ENCODE measurements around the gene KCNQ1. TPM values are rescaled to one million over a fixed set of nuclear protein-coding genes. Genes with fewer than 3 reads are reported as not detected.

KCNQ1 gene
- total RNA-seq, 1 donor from 2014 or later = 96.4 TPM

GRCh38 chr11:2443881-2444820 is 657 bp upstream of the KCNQ1 start, which contains the start of gene TRPM5:
TSS of gene TRPM5 (minus strand) at chr11:2444514. CDS start at chr11:2423036, 21,478 bp downstream.
- DNase-seq (ENCODE audit: low spot score) = peak; percentile 59

GRCh38 chr11:2445746-2446551 is 1.1 kb downstream of the KCNQ1 start:
- no peak for DNase-seq (ENCODE audit: low spot score)

DNA sequence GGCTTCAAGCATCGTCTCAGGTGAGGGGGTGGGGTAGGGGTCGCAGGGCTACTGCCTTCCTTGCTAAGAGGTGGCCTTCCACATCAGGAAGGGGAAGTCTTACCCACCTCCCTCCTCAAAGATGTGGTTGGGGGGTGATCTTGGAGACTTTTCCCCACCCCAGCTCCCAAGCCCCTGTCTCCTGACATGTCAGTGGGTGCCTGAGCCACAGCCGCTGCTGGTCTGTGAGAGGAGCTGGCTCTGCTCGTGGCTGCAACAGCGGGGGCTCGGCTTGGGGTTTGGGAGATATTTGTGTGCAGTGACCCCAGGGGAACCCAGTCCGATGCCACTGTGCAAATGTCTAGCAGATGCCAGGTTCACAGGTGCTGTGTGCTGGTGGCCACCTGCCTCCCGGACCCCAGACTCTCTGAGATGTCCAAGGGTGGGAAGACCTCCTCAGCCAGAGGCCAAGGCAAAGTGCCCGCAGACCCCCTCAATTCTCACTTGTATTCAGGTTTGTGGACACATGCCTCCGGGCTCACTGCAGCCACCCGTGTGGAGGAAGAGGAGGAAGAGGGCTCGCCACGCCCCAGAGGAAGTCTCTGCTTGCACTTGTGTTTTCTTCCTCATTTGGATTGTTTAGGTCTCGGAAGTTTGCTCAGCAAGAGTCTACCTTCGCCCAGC is 1.9 kb downstream of the KCNQ1 start:
- no peak for DNase-seq (ENCODE audit: low spot score)

DNA sequence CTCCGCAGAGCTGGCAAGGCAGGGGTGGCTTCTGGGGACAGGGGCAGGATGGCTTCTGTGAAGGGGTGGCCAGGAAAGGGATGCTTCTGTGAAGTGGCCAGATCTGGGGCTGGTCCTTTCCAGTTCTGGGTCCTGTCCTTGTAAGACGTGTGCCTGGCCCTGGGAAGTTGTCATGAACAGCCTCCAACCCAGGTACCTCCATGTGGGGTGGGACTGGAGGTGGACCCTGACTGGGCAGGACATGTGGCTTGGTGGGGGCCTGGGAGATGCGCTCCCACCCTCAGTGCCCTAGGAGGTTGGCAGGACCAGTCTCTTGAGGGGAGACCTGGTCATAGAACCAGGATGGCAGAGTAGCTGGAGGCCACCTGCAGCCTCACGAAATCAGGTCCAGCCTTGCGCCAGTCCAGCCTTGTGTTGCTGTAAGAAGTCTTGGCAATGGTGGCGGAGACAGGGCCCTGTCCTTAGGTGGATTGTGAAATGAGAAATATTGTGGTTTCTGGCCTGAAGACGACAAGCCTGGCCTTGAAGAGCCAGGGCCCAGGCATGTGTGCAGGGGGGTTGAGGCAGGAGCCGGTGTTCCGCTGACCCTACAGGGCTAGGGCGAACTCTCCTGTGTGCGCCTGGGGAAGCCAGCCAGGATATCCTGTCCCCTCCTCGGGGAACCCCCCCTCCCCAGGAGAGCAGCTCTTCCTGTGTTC is 2.6 kb downstream of the KCNQ1 start:
- no peak for DNase-seq (ENCODE audit: low spot score)

DNA sequence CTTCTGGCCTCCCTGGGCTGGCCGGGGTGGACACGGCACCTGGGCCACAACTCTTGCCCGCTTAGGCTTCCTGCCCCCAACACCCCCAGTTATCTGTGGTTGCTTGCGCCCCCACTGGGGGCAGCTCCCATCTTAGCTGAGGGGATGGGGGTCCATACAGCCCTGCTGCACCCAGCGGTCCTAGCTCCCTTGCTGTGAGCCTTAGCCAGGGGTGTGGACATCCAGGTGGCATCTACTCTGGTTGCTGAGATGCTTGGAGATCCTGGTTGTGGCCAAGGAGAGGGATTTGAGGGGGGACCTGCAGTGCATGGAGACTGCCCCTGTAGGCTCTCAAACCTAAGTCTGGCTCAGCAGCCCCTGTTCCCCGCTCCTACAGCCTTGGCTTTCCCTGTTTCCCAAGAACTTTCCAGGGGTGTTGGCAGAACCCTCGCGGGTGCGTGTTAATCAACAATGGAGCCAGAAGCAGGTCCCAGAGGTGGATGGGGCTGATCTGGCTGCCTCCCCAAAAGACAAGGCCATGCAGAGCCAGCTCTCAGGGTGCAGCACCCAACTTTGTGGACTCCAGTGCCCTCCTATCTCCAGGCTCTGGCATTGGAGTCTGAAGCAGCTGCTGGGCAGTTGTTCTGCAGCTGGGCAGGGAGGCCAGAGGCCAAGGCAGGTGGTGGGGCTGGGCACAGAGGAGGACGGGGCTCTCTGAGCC is 3.3 kb downstream of the KCNQ1 start:
- no peak for DNase-seq (ENCODE audit: low spot score)

DNA sequence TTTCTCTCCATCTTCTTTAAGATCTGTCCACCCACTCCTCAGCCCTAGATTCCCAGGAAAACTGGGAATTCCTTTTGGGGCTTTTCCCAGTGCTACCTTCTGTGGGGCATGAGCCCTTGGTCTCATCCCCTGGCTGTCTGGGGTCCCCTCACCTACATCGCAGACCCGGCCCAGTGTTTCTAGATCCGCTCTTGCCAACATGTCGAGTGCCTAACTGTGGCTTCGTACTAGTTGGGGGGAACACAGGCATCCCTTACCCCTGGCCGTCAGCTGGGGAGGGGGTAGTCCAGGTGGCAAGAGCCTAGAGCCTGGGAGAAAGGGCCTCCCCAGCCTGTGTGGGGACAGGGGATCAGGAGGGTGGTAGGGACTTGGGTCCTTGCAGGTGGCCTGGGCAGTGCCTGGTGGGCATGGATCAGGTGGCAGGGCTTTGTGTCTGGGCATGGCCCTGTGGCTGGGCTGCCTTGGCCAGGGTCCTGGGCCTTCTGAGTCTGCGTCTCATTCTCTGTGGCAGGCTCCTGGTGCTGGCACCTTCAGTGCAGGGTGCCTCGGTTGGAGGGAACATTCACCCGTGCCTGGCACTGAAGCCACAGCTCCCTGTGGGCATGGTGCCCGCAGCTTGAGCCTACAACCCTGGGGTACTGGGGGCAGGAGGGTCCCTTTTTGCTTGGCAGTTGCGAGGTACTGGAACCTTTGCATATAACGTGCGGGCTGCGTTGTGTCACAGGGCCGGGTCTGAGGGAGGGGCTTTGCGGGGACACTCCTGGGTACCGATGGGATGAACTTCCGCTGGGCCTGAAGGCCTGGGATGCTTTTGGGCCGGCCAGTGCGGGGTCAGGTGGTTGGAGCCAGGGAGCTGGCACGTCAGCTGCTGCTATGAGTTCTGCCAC is 4.1 kb downstream of the KCNQ1 start:
- DNase-seq (ENCODE audit: low spot score) = no peak

- no peak for DNase-seq (ENCODE audit: low spot score)
These were observed 4.9 kb downstream of the KCNQ1 start for GRCh38 chr11:2449548-2450320.

DNA sequence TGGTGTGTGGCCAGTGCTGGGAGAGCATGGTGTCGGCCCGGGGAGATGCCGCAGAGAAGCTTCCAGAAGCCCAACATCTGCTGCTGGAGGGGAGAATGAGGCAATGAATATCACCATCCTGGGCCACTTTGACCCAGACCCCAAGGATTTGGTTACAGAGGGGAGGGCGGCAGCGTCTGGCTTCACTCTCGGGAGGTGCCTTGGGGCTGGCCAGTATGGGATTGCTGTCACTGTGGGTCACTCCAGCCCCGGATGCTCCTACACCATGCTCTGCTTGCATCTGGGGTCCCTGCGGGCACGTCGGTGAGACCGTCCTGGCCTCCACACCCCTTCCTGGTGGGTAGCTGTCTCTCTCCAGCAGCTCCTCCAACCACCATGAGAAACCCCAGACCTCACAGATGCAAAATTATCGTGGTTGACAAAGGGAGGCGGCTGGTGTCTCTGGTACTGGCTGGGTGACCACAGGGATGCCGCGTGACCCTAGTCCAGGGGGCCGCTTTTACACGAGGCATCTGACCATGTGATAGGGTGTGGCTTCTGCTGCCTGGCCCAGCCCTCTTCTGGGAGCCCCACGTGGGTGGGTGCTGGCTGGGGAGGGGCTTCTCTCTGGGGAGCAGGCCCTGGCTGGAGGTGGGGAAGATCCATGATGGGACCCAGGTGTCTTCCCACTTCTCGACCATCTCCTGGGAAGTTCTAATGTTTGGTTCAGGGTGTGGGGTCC is 5.7 kb downstream of the KCNQ1 start:
- DNase-seq (ENCODE audit: low spot score) = no peak

DNA sequence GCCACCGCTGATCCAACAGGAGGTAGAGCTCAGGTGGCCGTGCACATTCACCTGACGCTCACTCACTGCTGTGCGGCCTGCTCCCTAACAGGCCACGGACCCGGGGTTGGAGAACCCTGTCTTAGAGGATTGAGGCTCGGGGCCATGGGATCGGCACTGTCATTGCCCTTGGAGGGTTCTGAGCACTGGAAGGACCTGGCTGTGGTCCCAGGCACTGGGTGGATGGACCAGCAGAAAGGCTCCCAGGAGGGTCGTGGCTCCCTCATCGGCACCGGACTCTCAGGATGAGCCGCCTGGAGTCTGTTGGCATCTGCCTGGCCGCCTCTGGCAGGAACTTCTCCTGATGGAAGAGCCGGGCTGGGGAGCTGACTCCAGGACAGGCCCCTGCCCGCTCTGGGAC is 6.5 kb downstream of the KCNQ1 start:
- no peak for DNase-seq (ENCODE audit: low spot score)

GRCh38 chr11:2451916-2452315 is 7.1 kb downstream of the KCNQ1 start:
- DNase-seq (ENCODE audit: low spot score) = no peak

GRCh38 chr11:2452321-2453012 is 7.7 kb downstream of the KCNQ1 start:
- no peak for DNase-seq (ENCODE audit: low spot score)

GRCh38 chr11:2453436-2453835 is 8.6 kb downstream of the KCNQ1 start:
- no peak for DNase-seq (ENCODE audit: low spot score)

DNA sequence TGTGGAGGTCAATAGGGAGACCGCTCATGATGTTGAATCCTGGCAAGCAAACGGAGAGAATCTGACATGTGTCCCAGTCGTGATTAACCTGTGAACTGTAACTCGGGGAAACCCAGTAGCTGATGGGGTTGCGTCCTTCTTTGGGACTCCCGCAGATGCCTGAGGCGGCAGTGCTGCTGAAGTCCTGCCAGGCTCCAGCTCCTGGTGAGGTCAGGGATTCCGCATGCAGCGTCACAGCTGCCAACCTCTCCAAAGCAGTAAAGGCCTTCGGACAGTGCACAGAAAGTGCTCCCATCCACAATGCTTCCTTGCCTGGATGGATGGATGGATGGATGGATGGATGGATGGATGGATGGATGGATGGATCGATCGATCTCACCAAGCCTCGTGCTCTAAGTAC is 13.5 kb downstream of the KCNQ1 start:
- DNase-seq (ENCODE audit: low spot score) = no peak

DNA sequence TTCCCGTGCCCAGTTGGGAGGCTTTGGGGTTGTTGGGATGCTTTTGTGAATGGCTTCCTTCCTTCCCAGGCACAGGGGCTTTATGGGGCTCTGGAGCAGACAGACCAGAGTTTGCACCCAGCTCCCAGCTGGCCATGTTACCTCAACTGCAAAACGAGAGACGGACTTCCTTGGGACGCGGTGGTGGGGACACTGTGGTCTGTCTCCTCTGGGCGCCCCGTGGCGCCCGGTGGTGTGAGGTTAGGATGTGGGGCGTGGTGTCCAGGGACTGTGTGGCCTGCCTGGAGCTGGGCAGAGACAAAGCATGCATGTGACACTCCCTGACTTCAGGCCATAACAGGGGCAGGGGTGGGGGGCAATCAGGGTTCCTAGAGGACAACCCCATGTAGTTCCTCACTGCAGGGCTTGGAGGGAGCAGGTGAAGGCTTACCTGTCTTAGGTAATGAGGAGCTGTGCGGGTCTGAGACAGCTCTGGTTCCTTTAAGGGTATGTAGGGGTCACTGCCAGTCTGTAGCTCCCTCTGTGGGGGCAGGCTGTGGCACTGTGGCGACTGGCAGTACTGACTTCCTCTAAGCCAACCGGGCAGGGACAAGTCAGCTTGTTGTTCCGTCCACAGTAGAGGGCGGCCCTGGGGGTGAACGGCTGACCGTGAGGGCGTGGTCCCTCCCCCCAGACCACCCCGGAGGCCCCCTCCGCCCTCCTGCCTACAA is 14.4 kb downstream of the KCNQ1 start:
- no peak for DNase-seq (ENCODE audit: low spot score)

DNA sequence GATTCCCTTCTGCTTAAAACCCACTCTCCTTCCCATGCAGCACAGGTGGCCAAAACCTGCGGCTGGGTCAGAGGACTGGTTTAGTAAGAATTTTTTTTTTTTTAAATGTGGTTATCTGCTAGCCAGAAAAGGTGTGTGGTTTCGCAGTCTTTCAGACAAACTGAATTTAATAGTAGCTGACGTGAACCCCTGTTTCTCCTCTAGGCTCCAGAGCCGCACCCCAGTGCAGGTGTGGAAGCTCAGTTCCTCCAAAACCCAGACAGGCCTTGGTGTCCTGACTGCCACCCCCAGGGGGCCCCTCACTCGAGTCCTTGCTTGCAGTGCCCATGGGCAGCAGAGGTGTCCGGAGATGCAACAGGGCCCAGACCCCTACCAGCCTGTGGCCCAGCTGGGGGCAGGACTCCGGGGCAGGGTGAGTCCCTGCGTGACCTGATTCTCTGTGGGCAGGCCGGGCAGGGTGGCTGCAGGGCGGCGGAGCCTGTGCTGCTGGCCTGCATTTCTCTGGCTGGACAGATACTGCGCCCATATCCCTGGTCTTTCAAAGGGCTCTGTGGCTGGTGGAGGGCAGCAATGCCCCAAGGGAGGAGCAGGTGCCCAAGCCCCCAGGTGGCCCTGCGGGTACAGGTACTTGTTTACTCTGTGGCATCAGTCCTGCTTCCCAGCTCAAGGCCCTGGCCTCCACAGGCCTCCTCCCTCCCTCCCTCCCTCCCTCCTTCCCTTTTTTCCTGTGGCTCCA is 15.2 kb downstream of the KCNQ1 start:
- DNase-seq (ENCODE audit: low spot score) = no peak

DNA sequence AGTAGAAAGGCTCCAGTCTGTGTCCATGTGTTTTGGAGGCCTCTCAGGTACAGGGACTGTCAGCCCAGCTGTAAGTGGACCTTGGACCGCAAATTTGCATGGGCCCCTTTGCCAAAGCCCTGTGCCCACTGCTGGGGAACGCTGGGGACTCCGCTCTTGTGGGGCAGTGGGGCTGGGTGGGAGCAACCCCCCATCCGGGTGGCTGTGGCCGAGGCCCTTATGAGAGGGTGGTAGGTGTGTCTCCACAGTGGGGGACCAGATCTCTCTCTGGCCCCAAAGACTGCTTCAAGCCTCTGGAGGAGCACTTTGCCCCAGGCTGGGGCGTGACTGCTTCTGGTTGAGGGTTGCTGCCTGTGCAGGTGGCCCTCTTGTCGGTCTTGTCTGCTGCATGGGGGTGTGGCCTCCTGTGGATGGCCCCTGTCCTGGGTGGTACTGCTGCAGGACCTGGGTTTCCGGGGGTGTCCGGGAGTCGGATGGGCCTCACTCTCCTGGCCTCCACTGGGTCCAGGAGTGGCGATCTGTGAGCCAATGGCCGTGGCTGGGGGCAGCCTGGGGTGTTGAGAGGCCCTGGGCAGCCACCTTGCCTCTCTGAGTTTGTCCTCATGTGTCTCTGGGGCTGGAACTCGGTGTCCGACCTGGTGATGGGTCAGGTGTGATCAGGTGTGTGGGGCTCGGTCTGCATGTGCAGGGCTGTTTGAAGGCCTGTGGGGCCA is 15.9 kb downstream of the KCNQ1 start:
- DNase-seq (ENCODE audit: low spot score) = no peak

All from mucosa of gallbladder (tissue), 1 donor.